BLaER1 treated with 17β-estradiol and CSF1 and Interleukin-3, amounts not matched to agents 10 nM and 100 nM (cell line): Measurements from ENCODE around the gene FXYD2.

ENCODE experiments used
- H3K27ac ChIP-seq, 11 experiments: shearing (Covaris generic); formaldehyde crosslinking; 2 replicates each; pipeline ENCODE4 v1.8.1; 2022
- H3K27me3 ChIP-seq, 11 experiments: shearing (Covaris generic); formaldehyde crosslinking; 2 replicates each; pipeline ENCODE4 v1.8.1; 2022
- H3K36me3 ChIP-seq, 11 experiments: shearing (Covaris generic); formaldehyde crosslinking; 2 replicates each; pipeline ENCODE4 v1.8.1; 2022
- H3K4me1 ChIP-seq, 10 experiments: shearing (Covaris generic); formaldehyde crosslinking; 2 replicates each; pipeline ENCODE4 v1.8.1; 2022
- H3K4me2 ChIP-seq, 11 experiments: shearing (Covaris generic); formaldehyde crosslinking; 2 replicates each; pipeline ENCODE4 v1.8.1; 2022
- H3K4me3 ChIP-seq, 10 experiments: shearing (Covaris generic); formaldehyde crosslinking; 2 replicates each; pipeline ENCODE4 v1.8.1; 2022
- H3K9ac ChIP-seq, 11 experiments: shearing (Covaris generic); formaldehyde crosslinking; 2 replicates each; pipeline ENCODE4 v1.8.1; 2022
- H3K9me3 ChIP-seq, 11 experiments: shearing (Covaris generic); formaldehyde crosslinking; replicated peaks in 1 of 11; 2 replicates each; pipeline ENCODE4 v1.8.1; 2022
- H4K20me1 ChIP-seq, 11 experiments: shearing (Covaris generic); formaldehyde crosslinking; 2 replicates each; pipeline ENCODE4 v1.8.1; 2022
- Cebpa-rat ChIP-seq, 11 experiments: shearing (Covaris generic); IDR thresholded peaks; 2 replicates each; pipeline ENCODE4 v1.8.1; 2022

The FXYD2 gene

DNA sequence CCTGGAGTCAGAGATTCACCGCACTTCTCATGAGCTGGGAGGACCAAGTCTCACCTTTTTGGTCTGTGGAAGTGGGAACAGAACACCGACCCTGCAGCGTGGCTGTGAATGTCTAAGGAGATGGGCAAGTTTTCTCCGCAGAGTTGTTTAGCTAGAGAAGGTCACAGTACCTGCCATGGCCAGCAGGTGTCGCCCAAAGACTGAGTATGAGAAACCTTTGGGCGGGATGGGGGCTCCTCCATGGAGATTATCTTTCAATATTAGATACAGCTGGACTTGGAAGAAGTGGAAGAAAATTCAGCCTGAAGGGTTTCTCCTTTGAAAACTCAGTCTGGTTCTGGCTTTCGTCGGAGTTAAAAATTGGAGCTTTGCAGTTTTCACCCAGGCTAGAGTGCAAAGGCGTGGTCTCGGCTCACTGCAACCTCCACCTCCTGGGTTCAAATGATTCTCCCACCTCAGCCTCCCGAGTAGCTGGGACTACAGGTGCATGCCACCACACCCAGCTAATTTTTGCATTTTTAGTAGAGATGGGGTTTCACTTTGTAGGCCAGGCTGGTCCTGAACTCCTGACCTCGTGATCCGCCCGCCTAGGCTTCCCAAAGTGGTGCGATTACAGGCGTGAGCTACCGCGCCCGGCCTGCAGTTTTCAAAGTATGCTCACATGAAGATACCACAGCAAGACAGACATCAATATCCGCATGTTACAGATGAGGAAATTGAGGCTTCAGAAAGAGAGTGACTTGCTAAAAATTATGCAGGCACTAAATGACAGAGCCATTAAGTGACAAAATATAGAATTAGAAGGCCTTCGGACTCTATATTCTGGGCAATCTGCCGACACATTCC, 16.8 kb downstream of the FXYD2 start:
- Histone ChIP-seq H3K9ac (no peak overlapping the region), H3K27ac (no peak overlapping the region), H3K4me2 (peak overlapping the region in 3 of 11 experiments; percentile 41 to 67 (median 63); a peak in 6 of 22 replicates), H3K9me3 (no peaks in the 10 kb centered on the region), H3K27me3 (peaks cover 0 to 5% (median 0%) of the 10 kb centered on the region in 11 experiments; a peak in 1 of 22 replicates), H3K4me3 (no peak overlapping the region), H3K36me3 (no peaks in the 10 kb centered on the region), H4K20me1 (no peaks in the 10 kb centered on the region; a peak in 1 of 22 replicates), H3K4me1 (peaks cover 4 to 33% (median 10%) of the 10 kb centered on the region in 10 experiments; a peak in 18 of 20 replicates)
- TF ChIP-seq Cebpa-rat (IDR thresholded peaks at IDR 0.05), result no peak

DNA sequence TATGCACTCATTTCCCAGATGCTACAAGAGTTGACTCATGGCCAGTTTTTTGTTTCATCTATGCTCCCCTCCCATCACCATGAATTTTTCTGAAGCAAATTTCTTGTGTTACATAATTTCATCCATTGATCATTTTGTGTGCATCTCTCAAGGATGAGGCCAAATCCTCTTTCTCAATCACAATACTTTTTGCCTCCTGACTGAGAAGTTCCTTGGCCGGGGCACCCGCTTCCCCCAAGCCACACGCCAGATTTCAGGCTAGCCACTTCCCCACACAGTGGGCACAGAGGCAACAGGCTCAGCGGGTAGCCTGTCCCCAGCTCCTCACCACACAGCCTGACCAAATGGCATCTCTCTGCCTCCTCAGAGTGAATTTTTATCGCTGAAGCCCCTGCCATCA, 17.7 kb downstream of the FXYD2 start:
- TF ChIP-seq Cebpa-rat (IDR thresholded peaks at IDR 0.05), result no peak
- Histone ChIP-seq H3K9me3 (no peaks in the 10 kb centered on the region), H3K9ac (no peak overlapping the region), H3K4me1 (peaks cover 4 to 33% (median 10%) of the 10 kb centered on the region in 10 experiments; a peak in 18 of 20 replicates), H3K27ac (no peak overlapping the region), H3K36me3 (no peaks in the 10 kb centered on the region), H4K20me1 (no peaks in the 10 kb centered on the region; a peak in 1 of 22 replicates), H3K4me2 (peak overlapping the region in 3 of 11 experiments; percentile 41 to 67 (median 63); a peak in 6 of 22 replicates), H3K4me3 (no peak overlapping the region), H3K27me3 (peaks cover 0 to 5% (median 0%) of the 10 kb centered on the region in 11 experiments; a peak in 1 of 22 replicates)

DNA sequence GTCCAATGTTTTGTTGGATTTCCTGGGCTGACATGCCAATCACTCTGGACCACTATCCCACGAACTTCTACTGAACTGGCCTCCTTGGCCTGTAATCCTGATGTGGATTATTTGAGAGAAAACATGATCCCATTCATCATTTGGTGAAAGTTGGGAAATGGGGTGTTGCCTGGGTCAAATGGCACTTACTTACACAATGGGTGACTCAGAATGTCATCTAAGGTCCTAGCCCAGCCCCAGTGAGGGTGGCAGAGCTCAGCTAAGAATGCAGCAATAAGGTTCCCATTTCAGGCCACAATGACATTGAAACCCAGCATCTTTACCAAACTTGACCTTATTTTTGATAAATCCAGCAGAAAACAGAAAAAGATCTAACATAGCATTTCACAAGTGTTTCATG, 19.5 kb downstream of the FXYD2 start:
- Histone ChIP-seq H3K4me2 (peak overlapping the region in 2 of 11 experiments; percentile 11 to 22; a peak in 1 of 22 replicates), H3K9me3 (no peaks in the 10 kb centered on the region), H3K27me3 (peaks cover 0 to 11% (median 5%) of the 10 kb centered on the region in 11 experiments; a peak in 8 of 22 replicates), H3K27ac (no peak overlapping the region), H3K4me1 (peaks cover 4 to 33% (median 10%) of the 10 kb centered on the region in 10 experiments; a peak in 18 of 20 replicates), H3K4me3 (no peak overlapping the region), H3K9ac (no peak overlapping the region), H3K36me3 (no peaks in the 10 kb centered on the region), H4K20me1 (no peaks in the 10 kb centered on the region; a peak in 1 of 22 replicates)
- no peak for TF ChIP-seq Cebpa-rat (IDR thresholded peaks at IDR 0.05)

DNA sequence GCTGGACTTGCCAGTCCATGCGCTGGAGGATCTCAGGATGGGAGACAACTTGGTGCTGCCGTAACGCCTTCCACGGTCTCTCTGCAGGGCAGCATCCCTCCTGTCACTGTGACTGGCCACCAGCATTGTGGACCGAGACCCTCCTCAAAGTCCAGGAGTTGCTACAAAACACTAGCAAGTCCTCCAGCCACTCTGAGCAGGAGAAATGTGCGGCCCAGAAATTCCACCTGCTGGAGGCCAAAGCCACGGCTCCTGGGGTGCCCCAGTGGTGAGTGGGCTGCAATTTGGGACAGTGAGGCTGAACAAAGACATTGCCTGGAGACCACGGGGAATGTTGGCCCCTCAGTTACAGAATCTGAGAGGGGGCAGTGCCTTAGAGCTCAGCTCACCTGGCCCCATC, 20.6 kb downstream of the FXYD2 start:
- Histone ChIP-seq H3K4me1 (peaks cover under 1 to 23% (median 1%) of the 10 kb centered on the region in 10 experiments; a peak in 14 of 20 replicates), H3K9ac (no peak overlapping the region), H3K9me3 (no peaks in the 10 kb centered on the region), H3K36me3 (no peaks in the 10 kb centered on the region), H3K4me2 (no peak overlapping the region), H3K4me3 (no peak overlapping the region), H3K27me3 (peaks cover 5 to 22% (median 15%) of the 10 kb centered on the region in 11 experiments), H3K27ac (no peak overlapping the region), H4K20me1 (peaks cover 0 to 5% (median 0%) of the 10 kb centered on the region in 11 experiments; a peak in 3 of 22 replicates)
- no peak for TF ChIP-seq Cebpa-rat (IDR thresholded peaks at IDR 0.05)

DNA sequence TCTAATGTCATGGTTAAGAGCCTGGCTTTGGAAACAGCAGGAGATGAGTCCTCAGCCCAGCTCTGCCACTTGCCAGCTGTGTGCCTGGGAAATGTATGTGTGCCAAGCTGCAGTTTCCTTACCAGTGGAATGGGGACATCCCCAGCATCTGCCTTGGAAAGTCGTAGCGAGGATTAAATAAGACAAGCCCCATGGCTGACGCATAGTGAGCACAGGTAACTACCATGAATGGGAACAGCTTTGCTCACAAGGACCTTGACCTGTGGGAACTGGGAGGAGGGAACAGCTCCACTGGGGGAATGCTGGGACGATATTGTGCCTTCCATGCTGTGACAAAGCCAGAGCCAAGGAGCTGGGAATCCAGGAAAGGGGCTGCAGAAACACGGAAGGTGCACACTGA, 24.9 kb downstream of the FXYD2 start:
- Histone ChIP-seq H3K9ac (no peak overlapping the region), H3K4me1 (no peaks in the 10 kb centered on the region), H4K20me1 (peaks cover 0 to 18% (median 0%) of the 10 kb centered on the region in 11 experiments; a peak in 10 of 22 replicates), H3K4me3 (no peak overlapping the region), H3K4me2 (no peak overlapping the region), H3K27me3 (peaks cover 45 to 65% (median 57%) of the 10 kb centered on the region in 11 experiments), H3K36me3 (no peaks in the 10 kb centered on the region), H3K27ac (no peak overlapping the region), H3K9me3 (no peaks in the 10 kb centered on the region)
- TF ChIP-seq Cebpa-rat (IDR thresholded peaks at IDR 0.05), result no peak

DNA sequence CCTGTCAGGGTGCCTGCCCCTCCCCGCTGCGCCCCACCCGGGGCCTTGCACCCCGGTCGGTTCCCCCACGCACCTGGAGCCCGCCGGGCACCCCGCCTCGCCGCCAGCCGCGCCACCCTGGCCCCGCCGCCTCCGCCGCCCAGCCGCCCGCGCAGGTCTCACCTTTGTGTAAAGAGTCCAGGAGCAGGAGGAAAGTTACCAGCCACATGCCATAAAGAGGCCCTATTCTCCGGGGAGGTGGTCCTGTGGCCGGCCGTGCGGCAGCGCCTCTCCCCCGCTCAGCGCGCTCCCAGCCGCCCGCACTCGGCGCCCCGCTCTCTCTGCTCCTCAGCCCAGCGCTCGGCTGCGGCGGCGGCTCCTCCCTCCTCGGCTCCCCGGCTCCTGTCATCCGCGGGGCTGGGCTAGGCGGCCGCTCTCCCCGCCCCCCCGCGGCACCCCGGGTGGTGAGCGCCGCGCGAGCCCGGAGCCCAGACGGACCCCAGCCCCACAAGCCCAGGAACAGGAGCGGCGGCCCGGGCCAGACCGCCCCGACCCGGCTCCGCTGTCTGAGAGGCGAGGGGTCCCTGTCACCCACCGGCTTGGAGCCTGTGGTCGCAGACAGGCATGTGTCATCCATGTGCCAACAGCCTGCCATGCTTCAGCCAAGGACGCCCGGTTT, 27.5 kb downstream of the FXYD2 start, which contains the start of gene DSCAML1:
Gene DSCAML1, minus strand, starts transcription at position 345 of the 658 bp plus-strand sequence. Its CDS starts 137 bp downstream, at position 208.
- H3K27me3 ChIP-seq, result peaks cover 46 to 76% (median 67%) of the 10 kb centered on the region in 11 experiments
- no peak within 1 kb of the TSS for H3K4me2 ChIP-seq
- H3K4me1 ChIP-seq, result no peaks in the 10 kb centered on the region
- no peaks in the 10 kb centered on the region for H3K36me3 ChIP-seq
- no peak within 1 kb of the TSS for H3K27ac ChIP-seq
- H4K20me1 ChIP-seq, result peaks cover 0 to 18% (median 0%) of the 10 kb centered on the region in 11 experiments; a peak in 10 of 22 replicates
- TF ChIP-seq Cebpa-rat (IDR thresholded peaks at IDR 0.05), result no peak
- H3K9ac ChIP-seq, result no peak within 1 kb of the TSS
- H3K9me3 ChIP-seq, result no peaks in the 10 kb centered on the region
- H3K4me3 ChIP-seq, result no peak within 1 kb of the TSS

DNA sequence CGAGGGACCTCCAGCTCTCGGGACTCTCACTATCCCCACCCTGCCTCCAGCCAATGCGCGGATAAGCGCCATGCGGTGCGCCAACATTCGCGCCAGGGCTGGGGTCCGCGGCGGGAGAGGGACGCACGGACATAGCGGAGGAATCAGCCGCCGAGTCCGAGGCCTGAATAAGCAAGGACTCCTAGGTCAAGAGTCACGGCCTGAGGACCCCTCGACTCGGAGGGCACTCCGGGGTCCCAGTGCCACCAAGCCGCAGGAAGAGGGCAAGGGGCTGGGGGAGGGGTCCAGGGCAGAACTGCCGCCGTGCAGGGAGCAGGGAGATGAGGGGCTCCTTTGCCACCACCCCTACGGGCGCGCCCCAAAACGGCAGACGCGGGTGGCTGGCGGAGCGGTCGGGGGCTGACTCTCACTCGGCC, 28.1 kb downstream of the FXYD2 start:
- H3K9ac ChIP-seq, result no peak overlapping the region
- no peaks in the 10 kb centered on the region for H3K36me3 ChIP-seq
- no peak overlapping the region for H3K4me2 ChIP-seq
- no peak overlapping the region for H3K27ac ChIP-seq
- no peak overlapping the region for H3K4me3 ChIP-seq
- H3K9me3 ChIP-seq, result no peaks in the 10 kb centered on the region
- TF ChIP-seq Cebpa-rat (IDR thresholded peaks at IDR 0.05), result no peak
- H4K20me1 ChIP-seq, result peaks cover 0 to 18% (median 0%) of the 10 kb centered on the region in 11 experiments; a peak in 10 of 22 replicates
- no peaks in the 10 kb centered on the region for H3K4me1 ChIP-seq
- peaks cover 46 to 76% (median 67%) of the 10 kb centered on the region in 11 experiments for H3K27me3 ChIP-seq

DNA sequence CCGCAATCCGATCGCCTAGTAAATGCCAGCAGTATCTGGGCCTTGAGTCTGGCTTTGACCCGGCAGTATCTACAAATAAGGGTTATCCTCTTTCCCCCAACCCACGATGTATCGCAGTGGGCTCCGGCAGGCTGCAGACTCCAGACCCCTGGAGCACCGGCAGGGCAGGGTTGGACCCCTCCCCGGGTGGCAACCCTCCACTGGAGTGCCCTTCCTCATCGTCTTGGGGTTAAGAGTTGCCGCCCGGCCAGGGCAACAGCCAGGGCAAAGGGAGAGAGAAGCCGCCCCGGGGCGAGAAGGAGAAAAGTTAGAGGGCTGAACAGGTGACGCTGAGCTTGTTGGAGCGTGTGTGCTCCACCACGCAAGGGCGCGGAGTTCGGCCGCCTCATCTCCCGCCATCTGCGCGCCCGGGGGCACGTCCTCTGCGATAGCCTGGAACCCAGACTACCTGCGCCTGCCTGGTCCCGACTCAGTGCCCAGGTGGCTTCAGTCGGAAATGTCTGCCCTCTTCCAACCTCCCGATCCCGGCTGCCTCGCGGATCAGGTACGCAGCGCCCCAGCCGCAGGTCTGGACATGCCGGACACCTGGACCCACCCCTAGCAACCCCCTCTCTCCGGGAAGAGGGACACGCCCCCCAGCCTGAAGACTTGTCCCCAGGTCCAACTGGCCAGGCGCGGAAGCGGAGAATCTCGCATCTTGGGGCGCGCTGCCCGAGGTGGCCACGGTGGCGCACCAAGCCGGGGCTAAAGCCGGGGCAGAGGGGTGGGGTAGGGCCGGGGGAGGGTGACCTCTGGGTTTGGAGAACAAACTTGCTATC, 28.7 kb downstream of the FXYD2 start:
- Histone ChIP-seq H3K4me1 (no peaks in the 10 kb centered on the region), H4K20me1 (peaks cover 0 to 18% (median 0%) of the 10 kb centered on the region in 11 experiments; a peak in 9 of 22 replicates), H3K9me3 (no peaks in the 10 kb centered on the region), H3K9ac (no peak overlapping the region), H3K4me2 (no peak overlapping the region), H3K27ac (no peak overlapping the region), H3K36me3 (no peaks in the 10 kb centered on the region), H3K4me3 (no peak overlapping the region), H3K27me3 (peaks cover 46 to 73% (median 67%) of the 10 kb centered on the region in 11 experiments)
- no peak for TF ChIP-seq Cebpa-rat (IDR thresholded peaks at IDR 0.05)
